HG02588 (cell line): ENCODE measurements around the gene MAP6D1.

ENCODE experiments used
- ATAC-seq: cut with Tn5 transposase; IDR thresholded peaks from one replicate; pipeline ENCODE4 v1.9.1; 2021; ENCODE audit warnings: mild to moderate bottlenecking, moderate library complexity; ENCODE audit not compliant: unreplicated experiment

MAP6D1 gene

GRCh38 chr3:183824761-183825455, 469 bp downstream of the MAP6D1 start:
- ATAC-seq: no peak

- no peak for ATAC-seq
Observed at GRCh38 chr3:183823963-183824362, 1.4 kb downstream of the MAP6D1 start.

GRCh38 chr3:183822631-183823030, 2.7 kb downstream of the MAP6D1 start:
- no peak for ATAC-seq

- ATAC-seq: no peak
Observed at GRCh38 chr3:183819831-183820230, 5.5 kb downstream of the MAP6D1 start.

GRCh38 chr3:183818706-183819624, 6.4 kb downstream of the MAP6D1 start:
- ATAC-seq: no peak

GRCh38 chr3:183818041-183818620, 7.2 kb downstream of the MAP6D1 start:
- ATAC-seq: no peak

- ATAC-seq: no peak
Observed at GRCh38 chr3:183817639-183818038, 7.7 kb downstream of the MAP6D1 start.

GRCh38 chr3:183816681-183817510, 8.5 kb downstream of the MAP6D1 start:
- ATAC-seq: no peak

GRCh38 chr3:183815951-183816475, 9.4 kb downstream of the MAP6D1 start:
- no peak for ATAC-seq

- no peak for ATAC-seq
Observed at GRCh38 chr3:183815563-183815940, 9.8 kb downstream of the MAP6D1 start.

GRCh38 chr3:183814240-183814639, 11.1 kb downstream of the MAP6D1 start:
- ATAC-seq: no peak

GRCh38 chr3:183812761-183813445, 12.5 kb downstream of the MAP6D1 start:
- ATAC-seq: no peak

GRCh38 chr3:183811638-183812037, 13.7 kb downstream of the MAP6D1 start:
- no peak for ATAC-seq

- ATAC-seq: no peak
Observed at GRCh38 chr3:183810643-183811594, 14.5 kb downstream of the MAP6D1 start.

GRCh38 chr3:183809270-183809669, 16.1 kb downstream of the MAP6D1 start:
- no peak for ATAC-seq

GRCh38 chr3:183808355-183808754, 17.0 kb downstream of the MAP6D1 start:
- no peak for ATAC-seq

GRCh38 chr3:183807881-183808280, 17.5 kb downstream of the MAP6D1 start:
- no peak for ATAC-seq

GRCh38 chr3:183807209-183807728, 18.1 kb downstream of the MAP6D1 start:
- no peak for ATAC-seq

- no peak for ATAC-seq
Observed at GRCh38 chr3:183802989-183803388, 22.4 kb downstream of the MAP6D1 start.
